ENCODE data around the gene COL1A1.

DNA sequence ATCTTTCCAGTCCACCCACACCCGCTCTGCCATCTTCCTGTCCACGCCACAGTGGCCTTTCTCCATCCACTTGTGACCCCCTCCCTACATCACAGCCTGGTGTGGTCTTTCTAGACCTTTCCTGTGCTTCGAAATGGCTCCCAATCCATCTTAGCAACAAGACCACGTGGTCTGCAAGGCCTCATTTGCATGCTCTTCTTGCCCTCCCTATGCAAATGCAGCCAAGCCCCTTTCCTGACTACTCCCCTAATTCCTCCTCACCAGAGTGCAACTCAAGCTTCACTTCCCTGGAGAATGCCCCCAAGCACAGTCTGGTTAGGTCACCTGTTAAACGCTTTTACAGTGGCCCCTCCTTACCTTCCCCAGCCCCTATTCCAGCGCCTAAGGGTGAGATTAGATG, 57.1 kb downstream of the COL1A1 start:
- TF ChIP-seq POLR2A (IDR thresholded peaks at IDR 0.05), result no peak
- TF ChIP-seq, protein P1, sequence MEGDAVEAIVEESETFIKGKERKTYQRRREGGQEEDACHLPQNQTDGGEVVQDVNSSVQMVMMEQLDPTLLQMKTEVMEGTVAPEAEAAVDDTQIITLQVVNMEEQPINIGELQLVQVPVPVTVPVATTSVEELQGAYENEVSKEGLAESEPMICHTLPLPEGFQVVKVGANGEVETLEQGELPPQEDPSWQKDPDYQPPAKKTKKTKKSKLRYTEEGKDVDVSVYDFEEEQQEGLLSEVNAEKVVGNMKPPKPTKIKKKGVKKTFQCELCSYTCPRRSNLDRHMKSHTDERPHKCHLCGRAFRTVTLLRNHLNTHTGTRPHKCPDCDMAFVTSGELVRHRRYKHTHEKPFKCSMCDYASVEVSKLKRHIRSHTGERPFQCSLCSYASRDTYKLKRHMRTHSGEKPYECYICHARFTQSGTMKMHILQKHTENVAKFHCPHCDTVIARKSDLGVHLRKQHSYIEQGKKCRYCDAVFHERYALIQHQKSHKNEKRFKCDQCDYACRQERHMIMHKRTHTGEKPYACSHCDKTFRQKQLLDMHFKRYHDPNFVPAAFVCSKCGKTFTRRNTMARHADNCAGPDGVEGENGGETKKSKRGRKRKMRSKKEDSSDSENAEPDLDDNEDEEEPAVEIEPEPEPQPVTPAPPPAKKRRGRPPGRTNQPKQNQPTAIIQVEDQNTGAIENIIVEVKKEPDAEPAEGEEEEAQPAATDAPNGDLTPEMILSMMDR (IDR thresholded peaks at IDR 0.05), result no peak

Data from lower leg skin (tissue), 3 donors.